Stomach (tissue), 9 donors: Measurements from ENCODE around the gene A4GALT. TPM values are rescaled to one million over a fixed set of nuclear protein-coding genes. Genes with fewer than 3 reads are reported as not detected.
A peak's percentile ranks its signal among the peaks of the same experiment; 100 is the strongest.

ENCODE experiments used
- DNase-seq, 2 donors: peaks; one replicate each; pipeline versions ENCODE4 v3.0.0 to v3.0.0-alpha.2; 2013 to 2019
- H3K27ac ChIP-seq, 5 donors: fragments of 200-600 bp in 4 of 5; sonication (generic) in 4 of 5; one replicate each; pipeline ENCODE4 v1.5.1; 2013 to 2019; ENCODE audit warnings: mild to moderate bottlenecking in 1 of 5, moderate library complexity in 1 of 5
- H3K27me3 ChIP-seq, 3 donors: fragments of 200-600 bp; sonication (generic); one replicate each; pipeline ENCODE4 v1.5.1; 2017 to 2019; ENCODE audit warnings: mixed run types in 1 of 3
- H3K36me3 ChIP-seq, 4 donors: fragments of 200-600 bp; sonication (generic); 1 replicate in 3 of 4; 2 replicates in 1 of 4; pipeline ENCODE4 v1.5.1; 2016 to 2019
- H3K4me1 ChIP-seq, 4 donors: fragments of 200-600 bp; sonication (generic); one replicate each; pipeline ENCODE4 v1.5.1; 2016 to 2019
- H3K4me3 ChIP-seq, 4 donors: fragments of 200-600 bp; sonication (generic) in 3 of 4; one replicate each; pipeline ENCODE4 v1.5.1; 2016 to 2019; ENCODE audit warnings: mild to moderate bottlenecking in 1 of 4
- H3K9me3 ChIP-seq, 4 donors: fragments of 200-600 bp; sonication (generic); one replicate each; pipeline ENCODE4 v1.5.1; 2016 to 2019
- CTCF ChIP-seq, 7 experiments: fragments of 450-650 bp in 4 of 7; fragments of 200-600 bp in 3 of 7; sonication (generic) in 3 of 7; IDR thresholded peaks; one replicate each; pipeline ENCODE4 v1.5.1; 2016 to 2019; ENCODE audit warnings: antibody characterized with exemption in 7 of 7, control low read depth in 2 of 7, mild to moderate bottlenecking in 1 of 7
- EP300 ChIP-seq: sonication (generic); formaldehyde crosslinking; IDR thresholded peaks from one replicate; pipeline ENCODE4 v1.6.1; 2017; ENCODE audit warnings: antibody characterized with exemption
- POLR2A ChIP-seq, 4 donors: fragments of 450-650 bp; IDR thresholded peaks; one replicate each; pipeline ENCODE4 v1.6.1; 2016; ENCODE audit warnings: antibody characterized with exemption in 4 of 4, control low read depth in 2 of 4, mild to moderate bottlenecking in 1 of 4, moderate library complexity in 1 of 4
- POLR2AphosphoS5 ChIP-seq, 3 donors: sonication (generic); formaldehyde crosslinking; IDR thresholded peaks; one replicate each; pipeline ENCODE4 v1.6.1; 2016; ENCODE audit warnings: antibody characterized with exemption in 3 of 3
- WGBS, 5 donors: extraction: QIAGEN DNeasy Blood & Tissue Kit in 3 of 5; methylation state at CpG; one replicate each; pipeline versions ENCODE4 v1.1.5 to v1.1.7; 2013 to 2018; 5-methylcytosine and 5-hydroxymethylcytosine counted together
- intact Hi-C: fragments of 100-400 bp; cut with DNase I; formaldehyde crosslinking; loops from one replicate; pipeline ENCODE4 v1.15.1; 2023; ENCODE audit warnings: low total_unique reads
- polyA plus RNA-seq, 3 donors: library from polyadenylated mRNA; stranded (reverse); fragments of 200-250 nt; gene quantifications; one replicate each; pipeline ENCODE4 v1.2.3, GENCODE V29; 2013
- total RNA-seq, 5 donors: library from RNA; depleted of rRNA; stranded (reverse); fragments of >200 nt; gene quantifications; one replicate each; pipeline versions ENCODE4 v1.1.0 to v1.2.3, GENCODE V29; 2014 to 2016
- donor health status: healthy with polysubstance abuse.
- donor health status: Bipolar disorder and iron deficiency.
- donor health status: healthy.

A4GALT gene
- total and polyA plus RNA-seq, 8 donors = 3.2 to 59.4 (median 17.6) TPM

GRCh38 chr22:42699976-42700352 lies 20.7 kb downstream of the A4GALT start:
- intact Hi-C loops = no loop called here
- H3K4me1 ChIP-seq = peaks cover 29 to 72% (median 47%) of the 10 kb centered on the region in 4 donors

GRCh38 chr22:42699281-42699975 lies 21.2 kb downstream of the A4GALT start:
- intact Hi-C loops = no loop called here
- peaks cover 0 to 10% (median 9%) of the 10 kb centered on the region in 4 donors for H3K36me3 ChIP-seq
- no peaks in the 10 kb centered on the region for H3K27me3 ChIP-seq
- no peak overlapping the region for H3K4me3 ChIP-seq
- H3K9me3 ChIP-seq = no peaks in the 10 kb centered on the region
- H3K27ac ChIP-seq = peak overlapping the region in 4 of 5 donors; percentile 74 to 90 (median 80)
- peak in 1 of 2 donors; percentile 8 for DNase-seq
- peaks cover 29 to 71% (median 45%) of the 10 kb centered on the region in 4 donors for H3K4me1 ChIP-seq
- 58 to 71% (median 67%) methylated on average over 15 to 17 of the region's 17 CpGs for WGBS, 5 donors
- TF ChIP-seq POLR2A (IDR thresholded peaks at IDR 0.05) (no peak), POLR2AphosphoS5 (IDR thresholded peaks at IDR 0.05) (no peak), EP300 (no peak), CTCF (IDR thresholded peaks at IDR 0.05) (no peak)

More at GRCh38 chr22:42699976-42700352, 20.7 kb downstream of the A4GALT start:
- TF ChIP-seq CTCF (IDR thresholded peaks at IDR 0.05) (no peak), EP300 (no peak), POLR2AphosphoS5 (IDR thresholded peaks at IDR 0.05) (no peak), POLR2A (IDR thresholded peaks at IDR 0.05) (no peak)
- H3K27ac ChIP-seq = peak overlapping the region in 4 of 5 donors; percentile 74 to 90 (median 80)
- H3K36me3 ChIP-seq = peaks cover 0 to 5% (median 4%) of the 10 kb centered on the region in 4 donors
- no peak for DNase-seq
- WGBS, 5 donors = 82 to 98% (median 91%) methylated on average over 5 to 12 of the region's 12 CpGs
- no peak overlapping the region for H3K4me3 ChIP-seq
- no peaks in the 10 kb centered on the region for H3K27me3 ChIP-seq
- H3K9me3 ChIP-seq = no peaks in the 10 kb centered on the region

- no peaks in the 10 kb centered on the region for H3K9me3 ChIP-seq
- H3K27me3 ChIP-seq = no peaks in the 10 kb centered on the region
- WGBS, 5 donors = 34 to 55% (median 42%) methylated on average over 9 to 16 of the region's 16 CpGs
- peak; percentile 66 to 87 for DNase-seq
- no peak overlapping the region for H3K4me3 ChIP-seq
- peak overlapping the region; percentile 1 to 90 (median 80) for H3K27ac ChIP-seq
- TF ChIP-seq POLR2AphosphoS5 (IDR thresholded peaks at IDR 0.05) = peak; percentile 59 to 92 (median 87)
- no peak for TF ChIP-seq CTCF (IDR thresholded peaks at IDR 0.05)
- TF ChIP-seq EP300 = peak; percentile 71
- no peak for TF ChIP-seq POLR2A (IDR thresholded peaks at IDR 0.05)
- intact Hi-C loops = no loop called here
- peaks cover 11 to 29% (median 28%) of the 10 kb centered on the region in 4 donors for H3K36me3 ChIP-seq
- peaks cover 23 to 59% (median 43%) of the 10 kb centered on the region in 4 donors for H3K4me1 ChIP-seq
These were observed 23.1 kb downstream of the A4GALT start for GRCh38 chr22:42697542-42698013.

- intact Hi-C loops = no loop called here
- no peaks in the 10 kb centered on the region for H3K9me3 ChIP-seq
- TF ChIP-seq POLR2AphosphoS5 (IDR thresholded peaks at IDR 0.05) (no peak), CTCF (IDR thresholded peaks at IDR 0.05) (no peak), EP300 (no peak), POLR2A (IDR thresholded peaks at IDR 0.05) (no peak)
- no peak for DNase-seq
- no peaks in the 10 kb centered on the region for H3K27me3 ChIP-seq
- peaks cover 11 to 38% (median 34%) of the 10 kb centered on the region in 4 donors for H3K36me3 ChIP-seq
- H3K4me1 ChIP-seq = peaks cover 23 to 58% (median 41%) of the 10 kb centered on the region in 4 donors
- no peak overlapping the region for H3K4me3 ChIP-seq
- H3K27ac ChIP-seq = peak overlapping the region in 4 of 5 donors; percentile 74 to 90 (median 80)
- WGBS, 5 donors = 76 to 95% (median 90%) methylated on average over 10 of the region's 10 CpGs
These were observed 24.2 kb downstream of the A4GALT start for GRCh38 chr22:42696331-42696967.
